GM18873 (cell line): ENCODE data around the gene CD207.

Experiments
- ATAC-seq: cut with Tn5 transposase; IDR thresholded peaks from one replicate; pipeline ENCODE4 v1.9.1; 2021; ENCODE audit warnings: mild to moderate bottlenecking, moderate library complexity, moderate number of reproducible peaks; ENCODE audit not compliant: unreplicated experiment, low FRiP score

CD207 gene

GRCh38 chr2:70796262-70796661, 39.4 kb downstream of the CD207 start:
- no peak for ATAC-seq

GRCh38 chr2:70795164-70795995, 40.2 kb downstream of the CD207 start:
- ATAC-seq = no peak

GRCh38 chr2:70793450-70793849, 42.2 kb downstream of the CD207 start:
- no peak for ATAC-seq

- ATAC-seq = no peak
These were observed 45.3 kb downstream of the CD207 start, which contains the start of gene FIGLA for GRCh38 chr2:70790136-70790828. Gene FIGLA, minus strand, starts transcription at chr2:70790643. Its CDS starts 5 bp downstream, at chr2:70790638.

GRCh38 chr2:70789304-70790135, 46.1 kb downstream of the CD207 start:
- no peak for ATAC-seq

- no peak for ATAC-seq
These were observed 50.3 kb downstream of the CD207 start for GRCh38 chr2:70785137-70785911.

- no peak for ATAC-seq
These were observed 51.3 kb downstream of the CD207 start for GRCh38 chr2:70784320-70784719.
